ENCODE results near the gene H2BK1.

Gene H2BK1

DNA sequence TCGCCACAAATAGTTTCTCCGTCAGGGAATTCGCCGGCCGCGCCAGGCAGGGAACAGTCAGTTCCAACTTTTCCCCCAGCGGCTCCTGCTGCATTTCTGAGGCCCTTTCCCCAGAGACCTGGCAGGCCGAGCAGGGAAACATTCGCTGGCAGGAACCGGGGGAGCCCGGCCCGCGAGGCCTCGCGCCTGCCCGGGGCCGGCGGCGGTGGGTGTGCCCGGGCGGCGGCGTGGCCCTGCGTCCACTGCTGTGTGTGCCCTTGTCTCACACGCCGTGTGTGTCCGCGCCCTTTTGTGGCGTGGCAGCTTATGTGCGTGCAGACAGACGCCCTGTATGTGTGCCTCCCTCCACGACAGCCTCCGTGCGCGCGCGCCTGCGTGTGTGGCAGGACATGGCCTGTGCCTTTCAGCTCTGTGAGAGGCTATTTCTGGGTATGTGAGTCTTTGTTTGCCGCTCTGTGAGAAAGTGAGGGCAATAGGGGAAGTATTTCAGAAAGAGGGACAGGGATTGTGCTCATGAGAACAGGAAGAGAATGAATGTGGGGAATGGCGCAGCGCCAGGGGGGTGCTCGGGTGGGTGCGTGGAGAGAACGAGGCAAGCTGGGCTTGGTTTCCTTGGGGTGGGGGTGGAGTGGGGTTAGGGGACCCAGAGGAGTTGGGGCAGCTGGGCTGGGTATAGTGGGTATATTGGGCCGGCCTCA, 38.9 kb upstream of the H2BK1 start:
- H3K4me3 ChIP-seq (ENCODE audit: low read depth, low read length) = no peak overlapping the region
- DNase-seq (ENCODE audit: low read depth) = no peak
- TF ChIP-seq, protein P1, sequence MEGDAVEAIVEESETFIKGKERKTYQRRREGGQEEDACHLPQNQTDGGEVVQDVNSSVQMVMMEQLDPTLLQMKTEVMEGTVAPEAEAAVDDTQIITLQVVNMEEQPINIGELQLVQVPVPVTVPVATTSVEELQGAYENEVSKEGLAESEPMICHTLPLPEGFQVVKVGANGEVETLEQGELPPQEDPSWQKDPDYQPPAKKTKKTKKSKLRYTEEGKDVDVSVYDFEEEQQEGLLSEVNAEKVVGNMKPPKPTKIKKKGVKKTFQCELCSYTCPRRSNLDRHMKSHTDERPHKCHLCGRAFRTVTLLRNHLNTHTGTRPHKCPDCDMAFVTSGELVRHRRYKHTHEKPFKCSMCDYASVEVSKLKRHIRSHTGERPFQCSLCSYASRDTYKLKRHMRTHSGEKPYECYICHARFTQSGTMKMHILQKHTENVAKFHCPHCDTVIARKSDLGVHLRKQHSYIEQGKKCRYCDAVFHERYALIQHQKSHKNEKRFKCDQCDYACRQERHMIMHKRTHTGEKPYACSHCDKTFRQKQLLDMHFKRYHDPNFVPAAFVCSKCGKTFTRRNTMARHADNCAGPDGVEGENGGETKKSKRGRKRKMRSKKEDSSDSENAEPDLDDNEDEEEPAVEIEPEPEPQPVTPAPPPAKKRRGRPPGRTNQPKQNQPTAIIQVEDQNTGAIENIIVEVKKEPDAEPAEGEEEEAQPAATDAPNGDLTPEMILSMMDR (IDR thresholded peaks at IDR 0.05; ENCODE audit: low read depth, low read length, missing control alignments) = no peak

DNA sequence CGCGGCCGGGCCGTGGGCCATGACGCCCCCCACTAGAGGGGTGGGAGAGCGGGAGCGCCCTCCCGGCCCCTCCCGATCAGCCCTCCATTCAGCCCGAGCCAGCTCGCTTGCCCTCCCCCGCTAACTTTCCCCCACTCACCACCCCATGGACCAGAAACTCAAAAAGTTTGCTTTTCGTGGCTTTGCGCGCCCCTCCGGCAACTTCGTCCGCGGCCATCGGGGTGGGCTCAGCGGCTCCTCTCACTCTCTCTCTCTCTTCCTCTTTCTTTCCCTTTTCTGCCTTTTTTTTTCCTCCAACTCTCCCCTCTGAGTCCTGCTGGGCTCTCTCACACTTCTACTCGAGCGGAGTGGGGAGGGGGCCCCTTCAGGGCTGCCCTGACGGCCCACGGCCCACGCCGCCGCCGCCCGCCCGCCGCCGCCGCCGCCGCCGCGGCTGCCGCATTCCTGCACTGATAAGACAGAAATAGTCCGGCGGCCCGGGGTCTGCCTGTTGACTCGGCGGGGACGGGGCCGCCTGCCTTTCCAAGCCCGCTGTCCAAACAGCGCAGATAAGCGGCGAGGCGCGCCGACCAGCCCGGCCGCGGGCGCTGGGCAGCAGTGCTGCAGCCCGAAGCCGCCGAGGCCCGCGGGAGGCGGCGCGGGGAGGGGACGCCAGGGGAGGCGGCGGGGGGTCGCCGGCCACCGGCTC, 38.2 kb upstream of the H2BK1 start, which contains the start of gene SMARCD3:
TSS of gene SMARCD3 (minus strand) at position 349 of the 688 bp plus-strand sequence. CDS start at position 217, 132 bp downstream.
- no peak for DNase-seq (ENCODE audit: low read depth)
- no peak within 1 kb of the TSS for H3K4me3 ChIP-seq (ENCODE audit: low read depth, low read length)
- TF ChIP-seq, protein P1 (IDR thresholded peaks at IDR 0.05; ENCODE audit: low read depth, low read length, missing control alignments) = no peak

DNA sequence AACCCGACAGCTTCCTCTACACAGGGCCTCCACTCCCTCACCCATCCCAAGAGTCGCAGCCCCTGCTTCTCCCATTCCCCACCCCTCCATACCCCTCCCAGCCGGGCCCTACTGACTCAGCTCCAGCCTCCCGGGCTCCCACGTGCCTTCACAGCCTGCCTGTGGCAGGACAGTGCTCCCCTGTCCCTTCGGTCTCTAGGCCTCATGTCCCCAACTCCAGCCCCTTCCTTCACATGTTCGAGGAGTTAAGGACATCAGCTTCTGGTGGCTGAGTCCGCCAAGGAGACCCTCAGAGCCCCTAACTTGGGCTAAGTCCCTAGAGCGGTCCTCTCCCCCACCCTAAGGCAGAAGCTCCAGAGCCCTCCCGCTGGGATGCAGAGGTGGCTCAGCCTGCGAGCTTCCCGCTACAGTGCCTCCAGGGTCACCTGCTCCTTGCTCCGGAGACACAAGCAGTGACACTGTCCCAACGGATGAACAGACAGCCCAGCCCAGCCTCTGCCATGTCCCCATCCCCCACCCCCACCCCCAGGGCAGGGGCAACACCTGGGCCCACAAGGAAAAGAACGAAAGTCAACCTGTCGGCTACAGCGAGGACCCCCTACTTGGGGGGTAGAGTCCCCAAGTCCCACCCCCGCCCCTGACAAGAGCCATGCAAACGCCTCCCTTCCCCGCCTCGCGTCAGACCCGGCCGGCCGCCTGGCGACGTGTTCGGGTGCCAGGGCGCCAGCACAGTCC, 37.5 kb upstream of the H2BK1 start:
- no peak for DNase-seq (ENCODE audit: low read depth)

DNA sequence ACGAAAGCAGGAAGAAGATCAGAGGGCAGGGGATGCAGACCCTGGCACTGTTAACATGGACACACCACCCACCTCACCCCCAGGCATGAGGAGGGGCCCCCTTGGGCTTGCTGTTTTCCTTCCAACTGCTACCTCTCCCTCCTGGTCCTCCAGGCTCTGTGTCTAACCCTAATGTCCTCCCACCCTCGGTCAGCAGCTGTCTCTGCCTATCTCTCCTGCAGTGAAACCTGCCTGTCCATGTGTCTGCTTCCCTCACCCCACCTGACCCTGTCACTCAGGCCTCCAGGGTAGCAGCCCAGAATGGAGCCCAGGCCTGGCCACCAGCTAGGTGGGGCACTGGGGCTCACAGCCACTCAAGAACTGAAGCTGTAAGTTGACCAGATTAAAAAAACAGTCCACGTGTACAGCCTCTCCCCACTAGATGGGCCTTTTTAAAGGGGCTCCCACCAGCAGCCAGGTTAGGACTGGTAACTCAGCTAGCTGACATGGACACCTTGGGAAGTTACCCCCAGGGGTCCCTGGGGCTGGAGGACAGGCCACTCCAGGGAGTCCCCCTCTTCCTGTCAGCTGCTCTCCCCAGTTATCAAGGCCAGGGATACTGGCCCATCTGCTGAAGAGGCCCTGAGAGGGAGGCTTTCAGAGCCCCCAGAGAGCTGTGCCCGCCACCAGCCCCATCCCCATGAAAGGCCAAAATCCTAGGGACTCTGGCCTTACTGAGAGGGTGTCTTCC, 36.7 kb upstream of the H2BK1 start:
- no peak overlapping the region for H3K4me3 ChIP-seq (ENCODE audit: low read depth, low read length)
- TF ChIP-seq, protein P1 (IDR thresholded peaks at IDR 0.05; ENCODE audit: low read depth, low read length, missing control alignments) = no peak

More for the DNA sequence above, 37.5 kb upstream of the H2BK1 start:
- H3K4me3 ChIP-seq (ENCODE audit: low read depth, low read length) = no peak overlapping the region
- TF ChIP-seq, protein P1 (IDR thresholded peaks at IDR 0.05; ENCODE audit: low read depth, low read length, missing control alignments) = no peak

DNA sequence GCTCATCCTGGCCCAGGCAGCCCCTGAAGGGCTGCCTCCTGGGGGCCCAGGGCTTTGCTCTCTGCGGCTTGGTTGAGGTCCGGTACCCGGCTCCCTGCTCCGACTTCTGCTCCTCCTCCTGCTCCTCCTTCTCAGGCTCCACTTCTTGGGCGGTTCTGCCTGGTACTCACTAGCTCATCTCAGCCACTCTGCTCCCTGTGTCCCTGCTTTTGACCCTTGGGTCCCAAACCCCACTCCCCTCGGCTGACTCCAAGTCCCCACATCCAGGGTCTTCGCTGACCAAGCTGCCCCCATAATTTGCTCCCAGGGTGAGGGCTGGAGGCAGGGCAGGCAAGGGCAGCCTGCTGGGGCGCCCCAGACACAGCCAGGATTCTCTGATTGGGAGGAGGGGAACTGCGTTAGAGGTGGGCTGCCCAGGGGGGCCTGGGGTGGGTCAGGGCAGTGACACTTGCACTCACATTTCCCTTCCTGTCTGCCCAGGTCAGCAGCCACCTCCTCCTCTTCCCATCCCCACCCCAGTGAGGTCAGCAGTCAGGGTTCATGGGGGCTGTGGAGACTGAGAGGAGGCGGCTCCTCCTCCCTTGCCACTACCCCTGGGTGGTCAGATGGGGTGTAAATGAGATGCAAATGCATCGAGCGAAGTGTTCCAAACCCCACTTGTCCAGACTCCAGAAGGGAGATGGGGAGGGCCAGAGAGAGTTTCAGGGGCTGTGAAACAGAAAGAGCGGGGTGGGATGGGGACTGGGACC, 36.0 kb upstream of the H2BK1 start:
- DNase-seq (ENCODE audit: low read depth) = no peak
- TF ChIP-seq, protein P1 (IDR thresholded peaks at IDR 0.05; ENCODE audit: low read depth, low read length, missing control alignments) = no peak
- H3K4me3 ChIP-seq (ENCODE audit: low read depth, low read length) = no peak overlapping the region

More for the DNA sequence above, 36.7 kb upstream of the H2BK1 start:
- DNase-seq (ENCODE audit: low read depth) = no peak
